GM21447 (cell line): ENCODE measurements around the gene SAP30L.
A peak's percentile ranks its signal among the peaks of the same experiment; 100 is the strongest.

Experiments used
- ATAC-seq: cut with Tn5 transposase; IDR thresholded peaks from one replicate; pipeline ENCODE4 v1.9.1; 2021; ENCODE audit not compliant: unreplicated experiment

SAP30L gene

GRCh38 chr5:154461531-154461930, 15.7 kb downstream of the SAP30L start:
- no peak for ATAC-seq

DNA sequence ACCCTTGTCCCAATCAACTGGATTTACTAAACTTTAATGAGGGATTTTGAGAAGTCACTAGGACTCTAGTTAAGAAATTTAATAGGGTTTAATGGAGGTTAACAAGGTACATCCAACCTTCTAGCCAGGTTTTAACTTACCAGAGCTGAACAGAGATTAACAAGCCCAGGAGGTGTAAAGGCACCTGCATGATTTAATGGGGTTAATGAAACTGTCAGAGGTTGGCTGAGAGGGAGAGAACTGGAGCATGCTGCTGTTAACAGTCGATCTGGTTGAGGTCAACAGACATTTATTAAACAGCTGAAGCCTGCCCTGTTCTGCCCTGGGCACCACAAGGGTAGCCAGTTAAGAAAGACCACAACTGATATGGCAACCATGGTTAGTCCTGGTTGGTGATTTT, 18.6 kb downstream of the SAP30L start:
- no peak for ATAC-seq

- no peak for ATAC-seq
Measured at GRCh38 chr5:154465169-154465568, 19.4 kb downstream of the SAP30L start.

GRCh38 chr5:154466147-154466546, 20.4 kb downstream of the SAP30L start:
- no peak for ATAC-seq

DNA sequence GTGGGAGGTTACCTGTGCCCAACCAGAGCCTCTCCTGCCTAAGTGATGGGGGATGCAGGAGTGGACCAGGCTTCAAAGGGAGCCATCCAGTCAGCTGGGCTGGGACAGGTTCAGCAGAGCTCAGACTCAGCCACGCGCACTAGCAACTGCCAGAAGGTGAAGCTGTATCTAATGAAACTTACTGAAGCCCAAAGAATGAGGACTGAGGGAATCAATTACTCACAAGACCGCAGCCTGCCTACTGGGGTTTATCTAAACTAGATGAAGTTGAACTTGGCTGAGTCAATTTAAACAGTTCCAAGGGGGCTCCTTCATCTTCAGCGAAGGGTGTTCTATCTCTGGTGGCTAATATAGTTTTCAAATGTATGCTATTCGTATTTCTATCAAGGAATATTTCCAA, 20.9 kb downstream of the SAP30L start:
- ATAC-seq, result no peak

- ATAC-seq, result peak; percentile 86
Measured at GRCh38 chr5:154467655-154468354, 22.0 kb downstream of the SAP30L start.

DNA sequence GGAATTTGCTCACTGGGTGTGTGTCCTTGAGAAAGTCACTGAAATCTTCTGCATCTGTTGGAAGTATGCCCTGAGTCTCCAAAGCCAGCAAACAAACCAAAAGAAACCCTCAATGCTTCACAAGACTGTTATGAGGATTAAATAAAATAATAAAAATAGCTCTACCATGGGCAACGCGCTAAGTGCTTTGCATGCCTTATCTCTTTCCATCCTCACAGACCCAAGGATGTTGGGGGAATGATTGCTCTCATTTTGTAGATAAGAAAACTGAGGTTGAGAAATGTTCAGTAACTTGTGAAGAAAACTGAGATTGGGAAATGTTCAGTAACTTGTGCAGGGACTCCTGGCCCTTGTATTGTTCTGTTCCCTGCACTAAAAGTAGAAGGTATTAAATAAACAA, 24.3 kb downstream of the SAP30L start:
- no peak for ATAC-seq

DNA sequence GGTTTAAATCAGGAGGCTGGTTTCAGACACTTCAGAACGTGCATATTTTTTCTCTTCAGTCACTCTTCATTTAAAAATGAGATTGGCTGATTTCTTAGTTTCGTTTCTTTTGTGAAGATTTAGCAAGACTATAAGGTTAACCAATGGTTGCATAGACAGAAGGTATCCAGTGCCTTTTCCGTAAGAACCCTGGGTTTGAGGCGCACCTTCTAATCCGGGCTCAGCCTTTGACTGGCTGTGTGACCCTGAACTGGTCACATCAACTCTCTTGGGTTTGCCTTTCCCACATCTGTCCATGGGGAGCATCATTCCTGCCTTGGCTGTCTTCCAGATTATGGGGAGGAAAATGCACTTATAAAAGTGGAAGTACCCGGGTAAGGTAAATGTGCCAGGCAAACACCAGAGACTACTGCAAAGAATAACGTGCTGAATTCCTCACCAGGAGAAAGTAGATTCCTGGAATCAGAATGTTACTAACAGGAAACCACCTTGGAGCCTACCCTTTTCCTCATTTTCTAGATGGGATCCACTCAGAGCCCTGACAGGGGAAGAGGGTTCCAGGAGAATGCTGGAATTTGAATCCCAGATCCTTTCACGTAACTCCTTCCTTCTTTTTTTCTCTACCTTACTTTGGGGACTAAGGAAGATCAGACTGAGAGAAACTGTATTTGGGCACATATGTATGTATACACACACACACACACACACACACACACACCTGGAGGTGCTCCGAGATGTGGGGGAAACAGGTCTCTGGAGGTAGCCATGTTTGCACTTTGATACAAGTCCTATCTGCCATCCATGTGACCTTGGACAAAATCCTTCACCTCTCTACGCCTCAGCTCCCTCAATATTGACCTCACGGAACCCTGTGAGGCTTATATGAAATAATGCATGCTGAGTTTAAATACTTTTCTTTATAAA, 25.4 kb downstream of the SAP30L start:
- ATAC-seq, result no peak

- ATAC-seq, result no peak
Measured at GRCh38 chr5:154472871-154473580, 27.2 kb downstream of the SAP30L start.

DNA sequence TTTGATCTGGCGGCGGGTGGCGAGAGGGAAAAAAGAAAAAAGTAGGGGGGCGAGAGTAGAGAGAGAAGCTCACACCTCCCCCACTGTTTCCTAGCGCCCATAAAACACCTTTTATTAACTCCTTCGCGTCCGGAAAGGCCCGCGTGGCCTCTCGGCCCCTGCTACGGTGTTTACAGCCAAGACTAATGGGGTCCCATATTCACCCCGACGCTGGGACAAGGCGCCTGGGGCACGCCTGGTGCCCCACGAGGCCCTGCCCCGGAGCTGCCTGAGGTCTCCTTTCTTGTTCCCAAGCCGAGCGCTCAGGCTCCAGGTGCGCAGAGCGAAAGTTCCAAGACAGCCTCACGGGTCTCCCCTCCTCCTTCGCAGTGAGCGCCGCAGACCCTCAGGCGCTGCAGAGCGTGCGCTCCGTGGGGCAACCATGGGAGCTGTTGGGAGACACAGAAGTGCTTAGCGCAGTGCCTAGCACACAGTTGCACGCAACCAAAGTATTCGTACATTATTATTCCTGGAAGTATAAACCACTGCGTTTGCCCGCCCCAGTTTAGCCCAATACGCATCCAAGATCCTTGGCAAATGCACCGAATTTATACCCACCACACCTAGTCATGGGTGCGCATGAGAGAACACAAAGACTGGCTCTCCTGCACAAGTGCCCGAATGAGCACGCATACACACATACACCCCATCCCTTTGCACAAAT, 27.9 kb downstream of the SAP30L start:
- no peak for ATAC-seq

- no peak for ATAC-seq
Measured at GRCh38 chr5:154474396-154475334, 28.9 kb downstream of the SAP30L start.

DNA sequence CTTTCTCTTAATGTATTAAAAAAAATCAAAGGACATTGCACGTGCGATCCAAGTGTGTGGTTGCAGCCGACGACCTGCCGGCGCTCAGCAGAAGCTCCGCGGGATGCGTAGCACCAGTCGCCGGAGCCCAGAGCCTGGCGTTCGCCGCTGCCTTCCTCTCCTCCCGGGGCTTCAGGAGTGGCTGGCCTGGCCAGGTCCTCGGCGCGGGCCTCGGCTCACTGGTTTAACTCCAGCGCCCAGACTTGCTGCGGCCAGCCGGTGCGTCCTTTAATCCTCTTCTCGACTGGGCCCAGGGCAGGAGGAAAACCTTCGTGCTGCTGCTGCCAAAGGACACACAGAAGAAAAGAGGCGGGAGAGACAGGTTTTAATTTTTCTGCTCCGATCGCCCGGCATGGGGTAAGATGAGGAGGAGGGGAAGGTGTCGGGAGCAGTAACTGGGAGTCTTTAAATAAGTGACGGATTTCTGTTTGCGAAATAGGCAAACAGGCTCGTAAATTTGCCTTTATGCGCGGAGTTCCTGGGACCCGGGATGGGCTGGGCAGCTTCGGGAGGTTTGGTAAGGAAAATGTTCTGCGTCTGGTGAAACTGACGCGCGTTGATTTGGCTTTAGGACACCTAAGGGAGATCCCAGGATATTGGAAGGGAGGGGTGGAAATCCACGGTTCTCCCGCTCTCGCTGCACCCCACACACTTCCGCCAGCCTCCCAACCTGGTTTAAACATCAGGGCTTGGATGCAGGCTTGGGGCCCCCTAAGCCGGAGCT, 30.0 kb downstream of the SAP30L start:
- no peak for ATAC-seq

DNA sequence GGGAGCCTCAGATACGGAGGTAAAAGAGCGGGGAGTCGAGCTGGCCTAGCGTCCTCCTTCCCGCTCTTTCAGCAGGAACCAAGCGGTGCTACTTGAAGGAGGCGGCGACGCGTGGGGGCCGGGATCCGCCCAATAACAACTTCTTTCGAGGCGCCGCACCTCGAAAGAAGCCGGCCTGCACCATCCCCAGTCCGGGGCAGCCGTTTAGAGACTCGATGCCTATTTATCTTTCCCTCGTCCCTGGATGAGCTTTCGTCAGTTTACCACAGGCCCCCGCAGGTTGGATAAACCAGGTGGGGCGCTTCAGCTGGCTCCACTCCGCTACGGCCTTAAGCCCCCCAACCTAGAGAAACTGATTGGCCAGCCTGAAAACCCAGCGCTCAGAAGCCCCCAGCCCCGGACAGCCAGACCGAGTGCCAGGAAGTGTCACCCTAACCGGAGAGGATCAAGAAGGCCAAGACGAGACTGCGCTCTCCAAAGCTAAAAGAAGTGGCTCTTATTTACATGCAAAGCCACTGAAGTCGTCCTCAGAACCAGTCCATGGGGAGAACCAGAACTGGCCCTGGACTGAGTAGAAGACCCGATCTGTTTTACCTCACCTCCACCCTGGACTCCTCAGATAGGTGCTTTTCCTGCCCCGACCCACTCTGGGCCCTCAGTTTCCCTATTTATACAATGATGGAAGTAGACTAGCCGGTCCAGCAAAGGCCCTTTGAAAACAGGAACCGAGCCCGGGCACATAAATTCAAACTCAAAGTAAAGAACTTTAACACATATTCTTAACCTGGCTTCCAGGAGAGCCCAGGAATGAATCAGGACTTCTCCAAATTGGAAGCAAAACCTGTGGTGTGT, 30.8 kb downstream of the SAP30L start:
- ATAC-seq, result no peak

GRCh38 chr5:154477382-154478223, 31.8 kb downstream of the SAP30L start:
- no peak for ATAC-seq

DNA sequence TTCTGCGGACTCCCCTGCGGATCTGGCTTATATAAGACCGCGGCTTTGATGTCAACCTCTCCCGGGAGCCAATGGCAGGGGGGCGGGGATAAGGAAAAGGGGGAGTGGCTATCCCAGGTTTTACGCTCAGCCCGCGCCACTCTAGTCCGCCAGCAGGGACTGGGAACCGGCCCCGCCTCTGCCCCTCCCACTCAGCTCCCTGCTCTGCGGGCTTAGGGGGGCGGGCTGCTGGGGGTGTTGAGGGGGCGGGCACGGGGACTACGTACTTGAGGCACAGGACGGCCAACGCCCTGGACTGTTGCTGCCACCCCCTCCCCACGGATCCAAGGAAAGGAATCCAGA, 32.4 kb downstream of the SAP30L start, which contains the start of gene HAND1:
HAND1 (minus strand) TSS at position 4 of the 342 bp plus-strand sequence. CDS start 219 bp downstream, outside the sequence.
- ATAC-seq, result no peak

GRCh38 chr5:154478752-154479159, 33.0 kb downstream of the SAP30L start:
- ATAC-seq, result no peak
